AG09319 (cell line): ENCODE results near the gene KPNA1.

Source experiments
- DNase-seq: peaks from one replicate; pipeline ENCODE4 v3.0.0-alpha.2; 2010; ENCODE audit warnings: low read depth; ENCODE audit errors: extremely low read depth
- CTCF ChIP-seq: IDR thresholded peaks from 2 replicates; pipeline ENCODE4 v1.5.1; 2011; ENCODE audit warnings: low read depth, mild to moderate bottlenecking, inconsistent platforms, low read length, moderate library complexity

The KPNA1 gene

DNA sequence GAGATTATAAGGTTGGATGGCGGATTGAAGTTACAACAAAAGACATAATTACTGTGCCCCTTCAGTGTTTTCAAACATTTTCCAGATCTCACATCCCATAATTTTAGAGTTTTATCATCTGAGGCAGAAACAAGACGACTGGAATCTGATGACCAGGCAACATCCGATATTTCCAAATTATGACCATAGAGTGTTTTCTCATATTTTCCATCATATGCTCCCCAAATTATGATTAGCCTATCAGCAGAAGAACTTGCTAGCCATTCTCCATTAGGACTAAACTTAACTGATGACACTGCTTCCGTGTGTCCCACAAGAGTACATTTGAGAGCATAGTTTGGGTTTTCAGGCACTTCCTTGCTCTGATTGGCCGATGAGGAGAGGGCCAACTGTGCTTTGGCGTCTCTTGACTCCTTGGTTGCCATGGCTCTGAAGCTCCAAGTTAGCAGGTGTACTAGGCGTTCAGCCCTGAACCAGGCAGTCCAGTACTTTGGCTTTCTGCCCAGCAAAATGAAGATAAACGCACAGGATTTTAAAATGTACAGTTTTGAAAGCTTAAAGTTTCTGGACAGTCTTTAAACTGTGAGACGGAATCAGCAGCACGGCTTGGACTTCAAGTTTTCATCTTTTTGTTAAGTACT is 99.5 kb downstream of the KPNA1 start:
- no peak for DNase-seq
- no peak for TF ChIP-seq CTCF

DNA sequence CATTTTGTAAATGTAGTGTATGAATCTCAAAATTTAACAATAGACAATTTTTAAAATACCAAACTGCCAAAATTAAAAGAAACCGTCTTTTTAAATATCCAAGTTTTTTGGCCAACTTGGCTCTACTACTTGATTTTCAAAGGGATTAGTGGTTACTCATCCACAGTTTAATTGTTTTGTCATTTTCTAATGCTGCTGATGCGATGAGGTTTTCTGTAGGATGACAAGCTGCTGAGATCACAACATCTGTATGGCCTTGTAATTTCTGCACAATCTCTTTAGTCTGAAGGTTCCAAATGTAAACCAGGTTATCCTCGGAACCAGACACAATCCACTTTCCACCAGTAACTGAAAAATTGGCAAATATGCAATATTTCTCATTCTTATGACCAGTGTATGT is 100.3 kb downstream of the KPNA1 start:
- no peak for TF ChIP-seq CTCF
- DNase-seq, result no peak

DNA sequence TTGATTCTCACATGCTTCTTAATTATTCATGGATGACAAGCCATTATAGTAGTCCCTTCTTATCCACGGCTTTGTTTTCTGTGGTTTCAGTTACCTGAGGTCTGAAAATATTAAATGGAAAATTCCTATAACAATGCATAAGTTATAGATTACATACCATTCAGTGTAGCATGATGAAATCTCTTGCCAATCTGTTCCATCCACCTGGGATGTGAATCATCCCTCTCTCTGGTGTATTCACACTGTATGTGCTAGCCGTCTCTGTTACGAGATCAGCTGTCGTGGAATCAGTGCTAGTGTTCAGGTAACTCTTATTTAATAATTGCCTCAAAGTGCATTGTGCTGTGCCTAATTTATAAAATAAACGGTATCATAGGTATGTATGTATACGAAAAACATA is 104.1 kb downstream of the KPNA1 start:
- DNase-seq, result no peak
- no peak for TF ChIP-seq CTCF

- no peak for DNase-seq
- TF ChIP-seq CTCF, result no peak
Observed at GRCh38 chr3:122410111-122410510, 104.6 kb downstream of the KPNA1 start.

- DNase-seq, result no peak
- TF ChIP-seq CTCF, result no peak
Observed at GRCh38 chr3:122409446-122409845, 105.3 kb downstream of the KPNA1 start.

- no peak for DNase-seq
- no peak for TF ChIP-seq CTCF
Observed at GRCh38 chr3:122407946-122408345, 106.8 kb downstream of the KPNA1 start.

- no peak for DNase-seq
- no peak for TF ChIP-seq CTCF
Observed at GRCh38 chr3:122406198-122406597, 108.5 kb downstream of the KPNA1 start.
